ENCODE data around the gene SPATA45.

DNA sequence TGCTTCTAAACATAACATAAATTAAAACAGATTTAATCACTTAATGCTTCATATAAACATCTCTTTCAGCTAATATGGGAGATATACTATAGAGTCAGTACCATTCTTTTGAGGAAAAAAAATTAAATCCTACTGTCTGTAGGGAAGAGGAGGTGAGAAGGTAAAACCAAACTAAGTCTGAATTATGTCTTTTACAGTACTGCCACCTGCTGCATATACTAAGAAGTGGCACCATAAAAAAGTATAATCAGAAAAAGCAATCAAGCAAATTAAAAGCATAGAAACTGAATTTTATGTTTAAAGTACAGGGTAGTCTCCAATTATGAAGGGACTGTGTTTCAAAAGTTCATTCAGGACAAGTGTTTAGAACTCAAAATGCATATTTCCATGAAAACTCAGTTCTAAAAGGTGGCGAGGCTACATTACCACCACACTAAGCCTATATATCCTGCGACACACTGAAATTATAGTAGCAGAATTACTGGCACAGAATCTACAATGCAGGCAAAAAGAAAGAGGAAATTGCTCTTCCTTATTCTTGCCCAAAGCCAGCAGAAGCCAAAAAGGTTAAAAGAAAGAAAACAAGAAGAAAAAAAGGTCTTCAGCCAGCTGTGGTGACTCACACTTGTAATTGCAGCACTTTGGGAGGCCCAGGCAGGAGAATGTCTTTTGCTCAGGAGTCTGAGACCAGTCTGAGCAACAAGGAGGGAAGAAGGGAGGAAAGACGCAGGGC is 64.9 kb downstream of the SPATA45 start:
- TF ChIP-seq, protein P1, sequence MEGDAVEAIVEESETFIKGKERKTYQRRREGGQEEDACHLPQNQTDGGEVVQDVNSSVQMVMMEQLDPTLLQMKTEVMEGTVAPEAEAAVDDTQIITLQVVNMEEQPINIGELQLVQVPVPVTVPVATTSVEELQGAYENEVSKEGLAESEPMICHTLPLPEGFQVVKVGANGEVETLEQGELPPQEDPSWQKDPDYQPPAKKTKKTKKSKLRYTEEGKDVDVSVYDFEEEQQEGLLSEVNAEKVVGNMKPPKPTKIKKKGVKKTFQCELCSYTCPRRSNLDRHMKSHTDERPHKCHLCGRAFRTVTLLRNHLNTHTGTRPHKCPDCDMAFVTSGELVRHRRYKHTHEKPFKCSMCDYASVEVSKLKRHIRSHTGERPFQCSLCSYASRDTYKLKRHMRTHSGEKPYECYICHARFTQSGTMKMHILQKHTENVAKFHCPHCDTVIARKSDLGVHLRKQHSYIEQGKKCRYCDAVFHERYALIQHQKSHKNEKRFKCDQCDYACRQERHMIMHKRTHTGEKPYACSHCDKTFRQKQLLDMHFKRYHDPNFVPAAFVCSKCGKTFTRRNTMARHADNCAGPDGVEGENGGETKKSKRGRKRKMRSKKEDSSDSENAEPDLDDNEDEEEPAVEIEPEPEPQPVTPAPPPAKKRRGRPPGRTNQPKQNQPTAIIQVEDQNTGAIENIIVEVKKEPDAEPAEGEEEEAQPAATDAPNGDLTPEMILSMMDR (conservative IDR thresholded peaks at IDR 0.05; ENCODE audit: low read depth, low read length), result peak; percentile 72
- TF ChIP-seq POLR2A (IDR thresholded peaks at IDR 0.05; ENCODE audit: low read depth, low read length) (no peak), BHLHE40 (IDR thresholded peaks at IDR 0.05; ENCODE audit: low read depth, low read length) (no peak), RFX5 (IDR thresholded peaks at IDR 0.05; ENCODE audit: low read depth, low read length) (no peak), MAFK (IDR thresholded peaks at IDR 0.05; ENCODE audit: low read depth, low read length) (no peak), RAD21 (IDR thresholded peaks at IDR 0.05; ENCODE audit: low read length) (peak; percentile 77), SMC3 (IDR thresholded peaks at IDR 0.05; ENCODE audit: low read depth, low read length) (peak; percentile 80), MXI1 (IDR thresholded peaks at IDR 0.05; ENCODE audit: borderline replicate concordance, low read depth, low read length) (no peak)
- TF ChIP-seq, protein P2, sequence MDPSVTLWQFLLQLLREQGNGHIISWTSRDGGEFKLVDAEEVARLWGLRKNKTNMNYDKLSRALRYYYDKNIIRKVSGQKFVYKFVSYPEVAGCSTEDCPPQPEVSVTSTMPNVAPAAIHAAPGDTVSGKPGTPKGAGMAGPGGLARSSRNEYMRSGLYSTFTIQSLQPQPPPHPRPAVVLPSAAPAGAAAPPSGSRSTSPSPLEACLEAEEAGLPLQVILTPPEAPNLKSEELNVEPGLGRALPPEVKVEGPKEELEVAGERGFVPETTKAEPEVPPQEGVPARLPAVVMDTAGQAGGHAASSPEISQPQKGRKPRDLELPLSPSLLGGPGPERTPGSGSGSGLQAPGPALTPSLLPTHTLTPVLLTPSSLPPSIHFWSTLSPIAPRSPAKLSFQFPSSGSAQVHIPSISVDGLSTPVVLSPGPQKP (IDR thresholded peaks at IDR 0.05; ENCODE audit: borderline replicate concordance, low read depth, low read length), result no peak
- TF ChIP-seq, protein P3, sequence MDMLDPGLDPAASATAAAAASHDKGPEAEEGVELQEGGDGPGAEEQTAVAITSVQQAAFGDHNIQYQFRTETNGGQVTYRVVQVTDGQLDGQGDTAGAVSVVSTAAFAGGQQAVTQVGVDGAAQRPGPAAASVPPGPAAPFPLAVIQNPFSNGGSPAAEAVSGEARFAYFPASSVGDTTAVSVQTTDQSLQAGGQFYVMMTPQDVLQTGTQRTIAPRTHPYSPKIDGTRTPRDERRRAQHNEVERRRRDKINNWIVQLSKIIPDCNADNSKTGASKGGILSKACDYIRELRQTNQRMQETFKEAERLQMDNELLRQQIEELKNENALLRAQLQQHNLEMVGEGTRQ (IDR thresholded peaks at IDR 0.05; ENCODE audit: low read depth, low read length), result no peak

All from IMR-90 (cell line).